ENCODE measurements around the gene PPP6R2.
A peak's percentile ranks its signal among the peaks of the same experiment; 100 is the strongest.

Gene PPP6R2

GRCh38 chr22:50485221-50486131 lies 142.3 kb downstream of the PPP6R2 start:
- CTCF ChIA-PET, result interaction anchor here (0.6 to 2.0 kb wide), 2 partner anchors 12 to 31 kb away, joined by 3 to 10 read pairs; no protein-coding TSS in a partner anchor
- H3K4me1 Mint-ChIP-seq, result peaks cover 10% of the 10 kb centered on the region
- no peaks in the 10 kb centered on the region for H3K9me3 Mint-ChIP-seq
- no peak for DNase-seq
- H3K27ac Mint-ChIP-seq, result no peak overlapping the region
- H3K36me3 Mint-ChIP-seq, result no peaks in the 10 kb centered on the region
- peaks cover 46% of the 10 kb centered on the region for H3K27me3 Mint-ChIP-seq
- no peak overlapping the region for H3K4me3 Mint-ChIP-seq

- CTCF ChIA-PET, result interaction anchor here (0.7 to 2.0 kb wide), 2 partner anchors 11 to 12 kb away, joined by 4 to 10 read pairs; no protein-coding TSS in a partner anchor
Measured at GRCh38 chr22:50486561-50487289, 143.6 kb downstream of the PPP6R2 start, which contains the start of gene MIOX. MIOX (plus strand) TSS chr22:50486859; CDS start chr22:50486898, 39 bp downstream.

GRCh38 chr22:50487290-50488005 lies 144.3 kb downstream of the PPP6R2 start:
- no peak overlapping the region for H3K27ac Mint-ChIP-seq
- no peak overlapping the region for H3K4me3 Mint-ChIP-seq
- peaks cover 45% of the 10 kb centered on the region for H3K27me3 Mint-ChIP-seq
- no peaks in the 10 kb centered on the region for H3K9me3 Mint-ChIP-seq
- peaks cover 16% of the 10 kb centered on the region for H3K4me1 Mint-ChIP-seq
- H3K36me3 Mint-ChIP-seq, result no peaks in the 10 kb centered on the region
- DNase-seq, result no peak
- CTCF ChIA-PET, result interaction anchor here (0.7 kb wide), 1 partner anchor 11 kb away, joined by 4 read pairs; no protein-coding TSS in a partner anchor

More at GRCh38 chr22:50486561-50487289, 143.6 kb downstream of the PPP6R2 start, which contains the start of gene MIOX:
- no peaks in the 10 kb centered on the region for H3K9me3 Mint-ChIP-seq
- H3K4me3 Mint-ChIP-seq, result no peak within 1 kb of the TSS
- no peaks in the 10 kb centered on the region for H3K36me3 Mint-ChIP-seq
- H3K4me1 Mint-ChIP-seq, result peaks cover 16% of the 10 kb centered on the region
- H3K27ac Mint-ChIP-seq, result peak within 1 kb of the TSS; percentile 58
- no peak for DNase-seq
- peaks cover 50% of the 10 kb centered on the region for H3K27me3 Mint-ChIP-seq

GRCh38 chr22:50488006-50488677 lies 145.0 kb downstream of the PPP6R2 start:
- peaks cover 16% of the 10 kb centered on the region for H3K4me1 Mint-ChIP-seq
- DNase-seq, result no peak
- no peak overlapping the region for H3K4me3 Mint-ChIP-seq
- CTCF ChIA-PET, result no interaction called here
- no peak overlapping the region for H3K27ac Mint-ChIP-seq
- H3K27me3 Mint-ChIP-seq, result peaks cover 45% of the 10 kb centered on the region
- H3K9me3 Mint-ChIP-seq, result no peaks in the 10 kb centered on the region
- H3K36me3 Mint-ChIP-seq, result no peaks in the 10 kb centered on the region

GRCh38 chr22:50488886-50489285 lies 145.8 kb downstream of the PPP6R2 start:
- CTCF ChIA-PET, result no interaction called here
- H3K4me1 Mint-ChIP-seq, result peaks cover 16% of the 10 kb centered on the region
- no peak for DNase-seq
- peaks cover 45% of the 10 kb centered on the region for H3K27me3 Mint-ChIP-seq
- H3K4me3 Mint-ChIP-seq, result no peak overlapping the region
- H3K27ac Mint-ChIP-seq, result no peak overlapping the region
- H3K36me3 Mint-ChIP-seq, result no peaks in the 10 kb centered on the region
- H3K9me3 Mint-ChIP-seq, result no peaks in the 10 kb centered on the region

- no peak for DNase-seq
- Mint-ChIP-seq H3K27me3 (peaks cover 41% of the 10 kb centered on the region), H3K36me3 (no peaks in the 10 kb centered on the region), H3K27ac (no peak overlapping the region), H3K4me1 (peaks cover 16% of the 10 kb centered on the region), H3K9me3 (no peaks in the 10 kb centered on the region), H3K4me3 (no peak overlapping the region)
- CTCF ChIA-PET, result no interaction called here
Measured at GRCh38 chr22:50489363-50490243, 146.5 kb downstream of the PPP6R2 start.

- Mint-ChIP-seq H3K27ac (peak overlapping the region; percentile 72), H3K36me3 (no peaks in the 10 kb centered on the region), H3K4me1 (peaks cover 13% of the 10 kb centered on the region), H3K9me3 (no peaks in the 10 kb centered on the region), H3K27me3 (peaks cover 38% of the 10 kb centered on the region), H3K4me3 (no peak overlapping the region)
- peak; percentile 33 for DNase-seq
- CTCF ChIA-PET, result no interaction called here
Measured at GRCh38 chr22:50490531-50491308, 147.6 kb downstream of the PPP6R2 start.
